Measurements from ENCODE around the gene ZNF773.
"Not testable (repeated sequence)": the region's sequence is repeated elsewhere in the genome, so short reads cannot be mapped to it uniquely, and the experiment has no call there.

ZNF773 gene

GRCh38 chr19:57500400-57500799 lies 662 bp downstream of the ZNF773 start:
- peaks cover 12% of the 10 kb centered on the region in 2 donors for H3K9me3 ChIP-seq (ENCODE audit: control insufficient read depth in 2 of 2, low read length in 2 of 2)
- not testable (repeated sequence) for H3K27me3 ChIP-seq (ENCODE audit: control insufficient read depth in 2 of 2, insufficient read depth in 2 of 2, low read length in 2 of 2); H3K4me1 ChIP-seq (ENCODE audit: control insufficient read depth in 2 of 2, insufficient read depth in 2 of 2, low read length in 2 of 2); H3K27ac ChIP-seq (ENCODE audit: low read depth in 2 of 2, low read length in 2 of 2); H3K9ac ChIP-seq (ENCODE audit: low read depth in 1 of 2, low read length in 2 of 2)
- peak overlapping the region in 1 of 2 donors; percentile 48 for H3K4me3 ChIP-seq (ENCODE audit: low read length in 2 of 2)
- peaks cover 3 to 16% of the 10 kb centered on the region in 2 donors for H3K36me3 ChIP-seq (ENCODE audit: control insufficient read depth in 2 of 2, insufficient read depth in 2 of 2, low read length in 2 of 2)

GRCh38 chr19:57506163-57506562 lies 6.4 kb downstream of the ZNF773 start:
- Histone ChIP-seq H3K36me3 (ENCODE audit: control insufficient read depth in 2 of 2, insufficient read depth in 2 of 2, low read length in 2 of 2) (peaks cover 25 to 36% of the 10 kb centered on the region in 2 donors), H3K4me1 (ENCODE audit: control insufficient read depth in 2 of 2, insufficient read depth in 2 of 2, low read length in 2 of 2) (no peaks in the 10 kb centered on the region), H3K27me3 (ENCODE audit: control insufficient read depth in 2 of 2, insufficient read depth in 2 of 2, low read length in 2 of 2) (no peaks in the 10 kb centered on the region), H3K9me3 (ENCODE audit: control insufficient read depth in 2 of 2, low read length in 2 of 2) (peaks cover 13 to 17% of the 10 kb centered on the region in 2 donors), H3K9ac (ENCODE audit: low read depth in 1 of 2, low read length in 2 of 2) (no peak overlapping the region), H3K27ac (ENCODE audit: low read depth in 2 of 2, low read length in 2 of 2) (no peak overlapping the region), H3K4me3 (ENCODE audit: low read length in 2 of 2) (no peak overlapping the region)

GRCh38 chr19:57511484-57511883 lies 11.7 kb downstream of the ZNF773 start:
- no peak overlapping the region for H3K4me3 ChIP-seq (ENCODE audit: low read length in 2 of 2)
- no peak overlapping the region for H3K9ac ChIP-seq (ENCODE audit: low read depth in 1 of 2, low read length in 2 of 2)
- H3K27ac ChIP-seq (ENCODE audit: low read depth in 2 of 2, low read length in 2 of 2), result no peak overlapping the region
- no peaks in the 10 kb centered on the region for H3K27me3 ChIP-seq (ENCODE audit: control insufficient read depth in 2 of 2, insufficient read depth in 2 of 2, low read length in 2 of 2)
- peaks cover 11 to 14% of the 10 kb centered on the region in 2 donors for H3K36me3 ChIP-seq (ENCODE audit: control insufficient read depth in 2 of 2, insufficient read depth in 2 of 2, low read length in 2 of 2)
- peaks cover 16 to 25% of the 10 kb centered on the region in 2 donors for H3K9me3 ChIP-seq (ENCODE audit: control insufficient read depth in 2 of 2, low read length in 2 of 2)
- no peaks in the 10 kb centered on the region for H3K4me1 ChIP-seq (ENCODE audit: control insufficient read depth in 2 of 2, insufficient read depth in 2 of 2, low read length in 2 of 2)

- no peak overlapping the region for H3K27ac ChIP-seq (ENCODE audit: low read depth in 2 of 2, low read length in 2 of 2)
These were observed 13.1 kb downstream of the ZNF773 start for GRCh38 chr19:57512845-57513244.

GRCh38 chr19:57515255-57515654 lies 15.5 kb downstream of the ZNF773 start:
- no peaks in the 10 kb centered on the region for H3K36me3 ChIP-seq (ENCODE audit: control insufficient read depth in 2 of 2, insufficient read depth in 2 of 2, low read length in 2 of 2)
- H3K27me3 ChIP-seq (ENCODE audit: control insufficient read depth in 2 of 2, insufficient read depth in 2 of 2, low read length in 2 of 2), result no peaks in the 10 kb centered on the region
- H3K9me3 ChIP-seq (ENCODE audit: control insufficient read depth in 2 of 2, low read length in 2 of 2), result peaks cover 10 to 17% of the 10 kb centered on the region in 2 donors
- no peaks in the 10 kb centered on the region for H3K4me1 ChIP-seq (ENCODE audit: control insufficient read depth in 2 of 2, insufficient read depth in 2 of 2, low read length in 2 of 2)
- no peak overlapping the region for H3K27ac ChIP-seq (ENCODE audit: low read depth in 2 of 2, low read length in 2 of 2)
- no peak overlapping the region for H3K4me3 ChIP-seq (ENCODE audit: low read length in 2 of 2)
- no peak overlapping the region for H3K9ac ChIP-seq (ENCODE audit: low read depth in 1 of 2, low read length in 2 of 2)

More at GRCh38 chr19:57512845-57513244, 13.1 kb downstream of the ZNF773 start:
- no peaks in the 10 kb centered on the region for H3K4me1 ChIP-seq (ENCODE audit: control insufficient read depth in 2 of 2, insufficient read depth in 2 of 2, low read length in 2 of 2)
- peaks cover 0 to under 1% of the 10 kb centered on the region in 2 donors for H3K36me3 ChIP-seq (ENCODE audit: control insufficient read depth in 2 of 2, insufficient read depth in 2 of 2, low read length in 2 of 2)
- peaks cover 12 to 16% of the 10 kb centered on the region in 2 donors for H3K9me3 ChIP-seq (ENCODE audit: control insufficient read depth in 2 of 2, low read length in 2 of 2)
- no peaks in the 10 kb centered on the region for H3K27me3 ChIP-seq (ENCODE audit: control insufficient read depth in 2 of 2, insufficient read depth in 2 of 2, low read length in 2 of 2)
- H3K9ac ChIP-seq (ENCODE audit: low read depth in 1 of 2, low read length in 2 of 2), result no peak overlapping the region
- no peak overlapping the region for H3K4me3 ChIP-seq (ENCODE audit: low read length in 2 of 2)

DNA sequence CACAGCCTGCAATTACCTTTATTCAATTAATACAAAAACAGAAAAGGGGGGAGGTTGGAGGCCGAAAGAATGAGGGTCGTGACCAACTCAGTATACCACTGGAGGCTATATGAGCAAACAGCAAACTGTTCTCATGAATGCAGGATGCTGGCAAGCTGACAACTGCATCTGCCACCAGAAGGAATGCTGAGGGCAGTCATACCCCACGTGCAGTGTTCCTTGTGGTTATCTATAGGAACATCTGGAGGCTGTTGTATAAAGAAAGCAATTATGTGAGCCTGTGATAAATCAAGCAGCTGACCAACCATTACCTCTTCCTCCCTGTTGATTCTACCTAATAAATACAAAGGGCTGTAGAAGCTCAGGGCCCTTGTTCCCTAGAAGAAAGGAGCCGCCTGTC lies 18.3 kb downstream of the ZNF773 start:
- H3K9me3 ChIP-seq (ENCODE audit: control insufficient read depth in 2 of 2, low read length in 2 of 2); H3K4me3 ChIP-seq (ENCODE audit: low read length in 2 of 2); H3K27me3 ChIP-seq (ENCODE audit: control insufficient read depth in 2 of 2, insufficient read depth in 2 of 2, low read length in 2 of 2); H3K27ac ChIP-seq (ENCODE audit: low read depth in 2 of 2, low read length in 2 of 2); H3K36me3 ChIP-seq (ENCODE audit: control insufficient read depth in 2 of 2, insufficient read depth in 2 of 2, low read length in 2 of 2); H3K4me1 ChIP-seq (ENCODE audit: control insufficient read depth in 2 of 2, insufficient read depth in 2 of 2, low read length in 2 of 2); H3K9ac ChIP-seq (ENCODE audit: low read depth in 1 of 2, low read length in 2 of 2): not testable (repeated sequence)

- no peaks in the 10 kb centered on the region for H3K27me3 ChIP-seq (ENCODE audit: control insufficient read depth in 2 of 2, insufficient read depth in 2 of 2, low read length in 2 of 2)
- H3K36me3 ChIP-seq (ENCODE audit: control insufficient read depth in 2 of 2, insufficient read depth in 2 of 2, low read length in 2 of 2), result peaks cover 12% of the 10 kb centered on the region in 2 donors
- peak within 1 kb of the TSS; percentile 72 to 83 for H3K9ac ChIP-seq (ENCODE audit: low read depth in 1 of 2, low read length in 2 of 2)
- peak within 1 kb of the TSS; percentile 84 to 88 for H3K4me3 ChIP-seq (ENCODE audit: low read length in 2 of 2)
- H3K9me3 ChIP-seq (ENCODE audit: control insufficient read depth in 2 of 2, low read length in 2 of 2), result peaks cover 0 to 8% of the 10 kb centered on the region in 2 donors
- peaks cover 4 to 7% of the 10 kb centered on the region in 2 donors for H3K4me1 ChIP-seq (ENCODE audit: control insufficient read depth in 2 of 2, insufficient read depth in 2 of 2, low read length in 2 of 2)
- peak within 1 kb of the TSS; percentile 74 to 85 for H3K27ac ChIP-seq (ENCODE audit: low read depth in 2 of 2, low read length in 2 of 2)
These were observed 27.6 kb downstream of the ZNF773 start, which contains the start of gene ZNF549 for GRCh38 chr19:57527136-57527881. ZNF549 (plus strand) TSS chr19:57527356; CDS start chr19:57527574, 218 bp downstream.

DNA sequence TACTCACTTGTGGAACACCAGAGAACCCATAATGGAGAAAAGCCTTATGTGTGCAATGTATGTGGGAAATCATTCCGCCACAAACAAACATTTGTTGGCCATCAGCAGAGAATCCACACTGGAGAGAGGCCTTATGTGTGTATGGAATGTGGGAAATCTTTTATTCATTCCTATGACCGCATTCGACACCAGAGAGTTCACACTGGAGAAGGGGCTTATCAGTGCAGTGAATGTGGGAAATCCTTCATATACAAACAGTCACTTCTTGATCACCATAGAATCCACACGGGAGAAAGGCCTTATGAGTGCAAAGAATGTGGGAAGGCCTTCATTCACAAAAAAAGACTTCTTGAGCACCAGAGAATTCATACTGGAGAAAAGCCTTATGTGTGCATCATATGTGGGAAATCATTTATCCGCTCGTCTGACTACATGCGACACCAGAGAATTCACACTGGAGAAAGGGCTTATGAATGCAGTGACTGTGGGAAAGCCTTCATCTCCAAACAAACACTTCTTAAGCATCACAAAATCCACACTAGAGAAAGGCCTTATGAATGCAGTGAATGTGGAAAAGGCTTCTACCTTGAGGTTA lies 38.3 kb downstream of the ZNF773 start:
- H3K27me3 ChIP-seq (ENCODE audit: control insufficient read depth in 2 of 2, insufficient read depth in 2 of 2, low read length in 2 of 2), result no peaks in the 10 kb centered on the region
- H3K36me3 ChIP-seq (ENCODE audit: control insufficient read depth in 2 of 2, insufficient read depth in 2 of 2, low read length in 2 of 2), result peaks cover 52 to 66% of the 10 kb centered on the region in 2 donors
- no peak overlapping the region for H3K27ac ChIP-seq (ENCODE audit: low read depth in 2 of 2, low read length in 2 of 2)
- H3K4me3 ChIP-seq (ENCODE audit: low read length in 2 of 2), result no peak overlapping the region
- no peak overlapping the region for H3K9ac ChIP-seq (ENCODE audit: low read depth in 1 of 2, low read length in 2 of 2)
- H3K4me1 ChIP-seq (ENCODE audit: control insufficient read depth in 2 of 2, insufficient read depth in 2 of 2, low read length in 2 of 2), result no peaks in the 10 kb centered on the region
- peaks cover 70 to 72% of the 10 kb centered on the region in 2 donors for H3K9me3 ChIP-seq (ENCODE audit: control insufficient read depth in 2 of 2, low read length in 2 of 2)

DNA sequence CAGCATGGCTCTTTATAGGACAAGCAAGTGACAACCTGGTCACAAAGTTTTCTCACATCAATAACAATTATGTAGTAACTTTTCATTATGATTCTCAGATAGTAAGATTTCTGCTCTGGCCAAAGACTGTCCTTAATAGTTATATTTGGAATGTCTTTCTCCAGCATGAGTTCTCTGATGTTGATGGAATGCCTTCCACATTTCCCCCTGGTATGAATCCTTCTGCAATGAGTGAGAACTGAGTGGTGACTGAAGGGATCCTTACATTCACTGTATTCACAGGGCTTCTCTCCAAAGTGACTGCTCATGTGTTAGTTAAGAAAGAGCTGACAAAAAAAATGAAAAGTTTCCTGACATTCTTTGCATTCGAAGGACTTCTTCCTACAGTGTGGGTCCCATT lies 46.8 kb downstream of the ZNF773 start:
- H3K4me3 ChIP-seq (ENCODE audit: low read length in 2 of 2), result peak overlapping the region in 1 of 2 donors; percentile 32
- H3K9ac ChIP-seq (ENCODE audit: low read depth in 1 of 2, low read length in 2 of 2), result no peak overlapping the region
- H3K27ac ChIP-seq (ENCODE audit: low read depth in 2 of 2, low read length in 2 of 2), result no peak overlapping the region
- no peaks in the 10 kb centered on the region for H3K4me1 ChIP-seq (ENCODE audit: control insufficient read depth in 2 of 2, insufficient read depth in 2 of 2, low read length in 2 of 2)
- H3K36me3 ChIP-seq (ENCODE audit: control insufficient read depth in 2 of 2, insufficient read depth in 2 of 2, low read length in 2 of 2), result peaks cover 56 to 79% of the 10 kb centered on the region in 2 donors
- peaks cover 62 to 70% of the 10 kb centered on the region in 2 donors for H3K9me3 ChIP-seq (ENCODE audit: control insufficient read depth in 2 of 2, low read length in 2 of 2)
- no peaks in the 10 kb centered on the region for H3K27me3 ChIP-seq (ENCODE audit: control insufficient read depth in 2 of 2, insufficient read depth in 2 of 2, low read length in 2 of 2)

DNA sequence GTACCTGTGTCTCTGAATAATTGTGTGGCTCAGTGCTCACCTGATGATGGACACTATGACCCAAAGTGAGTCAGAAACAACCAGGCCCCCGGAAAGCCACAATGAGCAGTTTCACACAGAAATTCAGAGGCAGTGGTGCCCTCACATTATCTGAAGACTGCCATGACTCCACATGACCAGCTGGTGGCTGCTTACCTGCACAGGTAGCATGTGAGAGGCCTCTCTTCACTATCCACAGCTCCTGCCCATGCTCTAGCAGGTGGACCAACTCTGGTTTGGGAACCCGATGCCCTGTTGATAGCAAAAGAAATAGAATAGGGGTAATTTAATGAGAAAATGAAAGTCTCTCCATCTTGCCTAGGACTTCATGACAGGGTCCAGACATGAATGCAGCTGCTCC lies 52.7 kb downstream of the ZNF773 start:
- Histone ChIP-seq H3K4me3 (ENCODE audit: low read length in 2 of 2) (no peak overlapping the region), H3K27me3 (ENCODE audit: control insufficient read depth in 2 of 2, insufficient read depth in 2 of 2, low read length in 2 of 2) (no peaks in the 10 kb centered on the region), H3K9ac (ENCODE audit: low read depth in 1 of 2, low read length in 2 of 2) (no peak overlapping the region), H3K36me3 (ENCODE audit: control insufficient read depth in 2 of 2, insufficient read depth in 2 of 2, low read length in 2 of 2) (peaks cover 61 to 81% of the 10 kb centered on the region in 2 donors), H3K4me1 (ENCODE audit: control insufficient read depth in 2 of 2, insufficient read depth in 2 of 2, low read length in 2 of 2) (no peaks in the 10 kb centered on the region), H3K9me3 (ENCODE audit: control insufficient read depth in 2 of 2, low read length in 2 of 2) (peaks cover 57% of the 10 kb centered on the region in 2 donors), H3K27ac (ENCODE audit: low read depth in 2 of 2, low read length in 2 of 2) (no peak overlapping the region)

Measured in mucosa of rectum (tissue), 2 donors.